Islet precursor cell (in vitro differentiated cells): ENCODE data around the gene CHAF1A.

ENCODE experiments used
- DNase-seq: peaks from one replicate; pipeline ENCODE4 v3.0.0-alpha.2; 2018

Gene CHAF1A

DNA sequence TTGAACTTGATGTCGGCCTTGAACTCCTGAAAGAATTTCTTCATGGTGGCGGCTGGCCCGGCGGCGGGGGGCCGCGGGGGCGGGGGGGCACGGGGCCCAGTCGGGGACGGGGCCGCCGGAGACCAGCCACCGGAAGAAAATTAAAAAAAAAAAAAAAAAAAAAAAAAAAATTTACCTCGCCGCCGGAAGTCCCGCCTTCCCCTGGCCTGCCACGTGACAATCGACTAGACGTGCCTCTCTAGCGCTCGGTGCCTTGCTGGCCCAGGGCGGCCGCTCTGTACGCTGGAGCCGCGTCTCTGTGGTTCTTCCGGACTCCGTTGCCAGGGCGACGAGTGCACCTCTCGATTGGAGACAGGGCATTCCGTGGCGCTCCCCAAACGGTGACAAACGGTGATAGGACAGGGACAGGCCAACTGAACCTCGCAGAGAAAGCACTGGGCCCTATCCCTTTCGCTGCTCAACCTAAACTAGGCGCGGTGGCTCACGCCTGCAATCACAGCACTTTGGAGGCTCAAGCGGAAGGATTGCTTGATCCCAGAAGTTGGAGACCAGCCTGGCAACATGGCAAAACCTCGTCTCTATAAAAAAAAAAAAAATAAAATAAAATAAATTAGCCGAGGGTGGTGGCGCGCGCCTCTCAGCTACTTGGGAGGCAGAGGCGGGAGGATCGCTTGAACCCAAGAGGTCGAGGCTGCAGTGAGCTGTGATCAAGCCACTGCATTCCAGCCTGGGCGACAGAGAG lies 55.4 kb downstream of the CHAF1A start, which contains the start of gene UBXN6:
Gene UBXN6 (minus strand): TSS at position 141 of the 742 bp plus-strand sequence. CDS start 97 bp downstream, at position 44.
- peak; percentile 98 for DNase-seq

DNA sequence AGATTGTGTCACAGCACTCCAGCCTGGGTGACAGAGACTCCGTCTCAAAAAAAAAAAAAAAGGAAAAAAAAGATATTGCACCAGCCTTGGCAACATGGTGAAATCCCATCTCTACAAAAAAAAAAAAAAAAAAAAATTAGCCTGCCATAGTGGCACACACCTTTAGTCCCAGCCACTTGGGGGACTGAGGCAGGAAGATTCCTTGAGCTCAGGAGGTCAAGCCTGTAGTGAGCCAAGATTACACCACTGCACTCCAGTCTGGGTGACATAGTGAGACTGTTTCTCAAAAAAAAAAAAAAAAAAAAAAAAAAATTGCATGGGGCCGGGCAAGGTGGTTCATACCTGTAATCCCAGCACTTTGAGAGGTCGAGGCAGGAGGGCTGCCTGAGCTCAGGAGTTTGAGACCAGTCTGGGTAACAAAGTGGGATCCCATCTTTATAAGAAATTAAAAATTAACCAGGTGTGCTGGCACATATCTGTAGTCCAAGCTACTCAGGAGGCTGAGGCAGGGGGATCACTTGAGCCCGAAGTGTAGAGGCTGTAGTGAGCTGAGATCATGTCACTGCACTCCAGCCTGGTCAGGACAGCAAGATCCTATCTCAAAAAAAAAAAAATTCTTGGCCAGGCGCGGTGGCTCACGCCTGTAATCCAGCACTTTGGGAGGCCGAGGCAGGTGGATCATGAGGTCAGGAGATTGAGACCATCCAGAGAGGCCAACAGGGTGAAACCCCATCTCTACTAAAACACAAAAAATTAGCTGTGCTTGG lies 62.6 kb downstream of the CHAF1A start:
- no peak for DNase-seq

DNA sequence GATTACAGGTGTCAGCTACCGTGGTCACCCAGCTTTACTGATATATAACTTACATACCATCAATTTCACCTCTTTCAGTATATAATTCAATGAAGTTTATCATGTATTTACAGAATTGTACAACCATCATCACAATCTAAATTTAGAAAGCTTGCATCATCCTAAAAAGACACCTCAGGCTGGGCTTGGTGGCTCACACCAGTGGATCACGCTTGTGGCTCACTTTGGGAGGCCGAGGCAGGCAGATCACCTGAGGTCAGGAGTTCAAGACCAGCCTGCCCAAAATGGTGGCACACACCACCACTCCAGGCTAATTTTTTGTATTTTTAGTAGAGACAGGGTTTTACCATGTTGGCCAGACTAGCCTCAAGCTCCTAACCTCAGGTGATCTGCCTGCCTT lies 65.4 kb downstream of the CHAF1A start:
- no peak for DNase-seq

DNA sequence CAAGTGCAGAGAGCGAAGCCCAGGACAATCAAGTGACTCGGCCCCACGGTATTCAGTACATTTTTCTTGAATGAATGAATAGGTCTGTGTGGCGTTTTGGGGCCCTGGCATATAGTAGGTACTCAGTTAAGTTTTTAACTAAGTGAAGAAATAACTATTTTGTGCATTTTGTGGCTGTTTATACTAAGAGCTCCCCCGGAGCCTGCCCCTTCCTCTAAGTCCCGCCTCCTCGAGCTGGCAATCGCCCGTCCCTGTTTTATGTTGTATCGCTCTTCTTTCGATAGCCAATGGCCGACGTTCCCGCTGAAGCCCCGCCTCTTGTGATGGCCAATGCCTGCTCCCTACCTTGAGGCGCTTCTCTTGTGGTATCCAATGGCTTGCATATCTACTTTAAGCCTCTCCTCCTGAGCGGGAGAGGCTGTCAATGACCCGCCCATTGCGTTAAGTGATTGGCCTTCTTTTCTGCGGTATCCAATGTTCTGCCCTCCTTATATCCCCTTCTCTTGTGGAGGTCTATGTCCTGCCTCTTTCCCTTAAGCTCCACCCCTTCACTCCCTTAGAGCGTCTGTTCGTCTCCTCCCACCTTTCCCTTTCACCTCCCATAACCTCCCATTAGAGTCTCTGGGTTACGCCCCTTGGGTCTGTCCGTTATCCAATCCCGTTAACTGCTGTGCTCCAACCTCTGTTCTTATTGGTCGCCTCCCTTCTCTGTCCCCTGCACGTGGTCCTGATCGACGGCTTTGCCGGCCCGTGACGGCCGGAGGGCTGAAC lies 69.1 kb downstream of the CHAF1A start:
- peak; percentile 100 for DNase-seq

DNA sequence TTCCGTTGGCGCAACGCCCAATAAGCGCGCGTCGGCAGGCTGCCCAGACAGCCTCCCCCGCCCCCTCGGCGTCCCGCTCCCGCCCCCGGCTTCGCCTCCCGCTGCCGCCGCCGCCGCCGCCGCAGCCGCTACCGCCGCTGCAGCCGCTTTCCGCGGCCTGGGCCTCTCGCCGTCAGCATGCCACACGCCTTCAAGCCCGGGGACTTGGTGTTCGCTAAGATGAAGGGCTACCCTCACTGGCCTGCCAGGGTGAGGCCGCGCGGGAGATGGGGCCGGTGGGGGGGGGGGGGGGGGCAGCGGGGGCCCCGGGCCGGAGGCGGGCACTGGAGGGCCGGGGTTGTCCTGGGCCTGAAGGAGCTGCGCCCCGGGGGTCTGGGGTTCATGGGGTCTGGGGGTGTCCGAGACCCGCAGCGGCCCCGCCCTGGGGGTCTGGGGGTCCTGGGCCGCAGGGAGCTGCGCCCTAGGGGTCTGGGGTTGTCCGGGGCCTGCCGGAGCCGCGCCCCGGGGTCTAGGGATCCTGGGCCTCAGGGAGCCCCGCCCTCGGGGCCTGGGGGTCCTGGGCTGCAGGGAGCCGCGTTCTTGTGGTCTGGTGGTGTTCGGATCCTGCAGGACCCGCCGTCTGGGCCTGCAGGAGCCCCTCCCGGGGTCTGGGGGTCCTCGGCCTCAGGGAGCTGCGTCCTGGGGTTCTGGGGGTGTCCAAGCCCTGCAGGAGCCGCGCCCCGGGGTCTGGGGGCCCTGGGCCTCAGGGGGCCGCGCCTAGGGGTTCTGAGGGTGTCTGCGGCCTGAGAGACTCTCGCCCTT lies 69.9 kb downstream of the CHAF1A start, which contains the start of gene HDGFL2:
Gene HDGFL2 (plus strand): TSS at position 124 of the 801 bp plus-strand sequence. CDS start 54 bp downstream, at position 178.
- DNase-seq = no peak

DNA sequence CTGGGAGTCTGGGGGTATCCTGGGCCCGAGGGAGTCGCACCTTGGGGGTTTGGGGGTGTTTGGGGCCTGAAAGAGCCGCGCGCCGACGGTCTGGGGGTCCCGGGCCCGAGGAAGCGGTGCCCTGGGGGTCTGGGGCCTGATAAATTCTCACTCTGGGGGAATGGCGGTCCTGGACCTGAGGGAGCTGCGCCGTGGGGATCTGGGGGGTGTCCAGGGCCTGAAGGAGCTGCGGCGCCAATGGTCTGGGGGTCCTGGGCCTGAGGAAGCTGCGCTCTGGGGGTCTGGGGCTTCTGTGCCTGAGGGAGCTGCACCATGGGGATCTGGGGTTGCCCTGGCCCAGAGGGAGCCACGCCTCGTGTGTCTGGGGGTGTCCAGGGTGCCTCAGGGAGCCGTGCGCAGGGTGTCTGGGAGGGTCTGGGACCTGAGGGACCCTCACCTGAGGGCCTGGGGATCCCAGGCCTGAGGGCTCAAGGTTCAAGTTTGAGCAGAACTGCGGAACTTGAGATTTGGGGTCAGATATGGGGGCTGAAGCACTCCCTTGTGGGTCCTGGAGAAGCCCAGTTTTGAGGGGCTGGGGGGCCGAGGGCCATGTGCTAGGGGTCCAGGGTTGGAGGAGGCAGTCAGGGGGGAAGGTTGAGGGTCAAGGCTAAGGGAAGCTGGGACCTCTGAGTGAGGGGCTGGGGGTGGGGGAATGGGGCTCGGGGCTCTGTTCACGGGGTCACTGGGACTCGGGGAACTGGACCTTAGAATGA lies 70.7 kb downstream of the CHAF1A start:
- no peak for DNase-seq

DNA sequence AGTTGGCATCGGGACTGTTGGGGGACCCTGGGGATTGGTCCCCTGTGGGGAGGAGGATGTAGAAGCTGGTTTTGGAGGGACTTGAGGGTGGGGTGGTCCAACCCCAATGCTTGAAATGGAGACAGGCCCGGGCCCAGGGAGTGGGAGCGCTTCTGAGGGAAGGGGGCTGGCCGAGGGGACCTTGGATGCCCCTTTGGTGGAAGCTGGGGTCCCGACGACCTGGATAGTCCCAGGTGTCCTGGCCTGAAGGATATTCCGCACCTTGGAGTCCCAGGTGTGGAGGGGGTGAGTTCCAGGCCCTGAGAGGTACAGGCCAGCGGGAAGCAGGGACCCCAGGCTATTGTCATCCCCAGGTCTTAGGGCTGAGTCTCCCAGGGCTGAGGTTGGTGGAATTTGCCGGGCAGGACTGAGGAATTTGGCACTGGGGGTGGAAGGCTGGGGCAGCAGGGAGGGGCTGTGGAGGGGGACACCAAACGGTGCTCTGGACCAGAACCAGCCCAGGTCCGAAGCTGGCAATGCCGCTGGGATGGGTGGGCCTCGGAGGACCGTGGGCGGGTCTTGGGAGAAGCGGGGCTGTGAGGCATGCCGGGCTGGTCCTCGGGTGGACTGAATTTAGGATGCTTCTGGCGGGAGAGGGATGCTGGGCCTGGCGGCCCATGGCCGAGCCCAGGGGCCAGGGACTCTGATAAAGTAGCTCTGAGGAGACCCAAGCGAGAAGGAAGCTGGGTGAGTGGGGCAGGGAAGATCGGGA lies 71.5 kb downstream of the CHAF1A start:
- DNase-seq = no peak

DNA sequence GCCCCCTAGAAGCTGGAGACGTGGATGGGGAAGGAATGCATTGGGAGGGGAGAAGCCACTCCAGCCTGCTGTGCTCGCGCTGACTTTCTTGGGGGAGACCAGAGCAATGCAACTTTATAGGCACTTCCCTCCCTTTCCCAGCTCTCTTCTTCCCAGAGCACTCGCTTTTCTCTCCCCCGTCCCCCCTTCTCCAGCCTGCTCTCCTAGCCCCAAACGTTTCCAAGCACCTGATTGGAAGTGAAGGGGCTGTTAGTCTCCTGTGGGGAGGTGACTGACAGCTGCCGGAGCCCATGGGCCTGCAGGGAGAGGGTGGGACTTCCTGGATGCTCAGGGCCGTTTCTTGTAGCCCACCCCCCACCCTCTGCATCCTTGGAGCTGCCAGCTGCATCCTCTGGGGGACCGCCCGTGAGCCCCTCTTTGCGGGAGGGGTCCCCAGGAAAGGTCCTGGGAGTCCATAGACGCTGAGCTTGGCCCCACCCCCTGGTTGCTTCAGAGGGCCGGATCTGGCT lies 72.1 kb downstream of the CHAF1A start:
- DNase-seq = peak; percentile 91

DNA sequence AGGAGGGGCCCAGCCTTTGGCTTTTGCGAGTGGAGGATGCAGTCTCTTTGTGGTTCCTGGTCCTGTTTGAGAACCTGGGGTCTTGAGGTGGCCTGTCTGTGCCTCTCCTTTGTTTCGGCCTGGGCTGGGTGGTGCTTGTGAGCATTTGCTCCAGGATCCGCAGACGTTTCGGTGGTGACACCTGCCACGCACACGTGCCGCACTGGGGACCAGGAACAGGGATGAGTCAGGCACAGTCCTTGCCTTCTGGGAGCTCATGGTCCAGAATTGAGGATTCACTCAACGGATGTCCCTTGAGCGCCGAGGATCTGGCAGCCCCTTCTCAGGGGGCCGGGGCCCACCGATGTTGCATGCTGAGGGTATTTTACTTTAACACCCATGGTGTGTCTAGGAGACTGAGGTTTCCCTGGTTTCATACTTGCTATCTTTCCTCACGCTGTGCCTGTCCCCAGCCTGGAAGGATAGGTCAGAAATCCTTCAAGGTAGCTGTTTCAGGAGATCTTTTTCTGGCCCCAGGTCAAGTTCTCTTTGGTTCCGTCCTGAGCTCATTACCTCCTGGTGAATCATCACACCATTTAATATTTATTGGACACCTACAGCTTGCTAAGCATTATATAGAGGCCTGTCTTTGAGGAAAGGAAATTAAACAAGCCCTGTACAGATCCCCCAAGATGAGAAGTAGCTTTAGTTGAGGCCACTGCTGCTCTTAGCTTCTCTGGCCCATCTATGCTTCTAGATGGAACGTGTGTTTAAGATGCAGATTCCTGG lies 74.8 kb downstream of the CHAF1A start:
- DNase-seq = no peak

DNA sequence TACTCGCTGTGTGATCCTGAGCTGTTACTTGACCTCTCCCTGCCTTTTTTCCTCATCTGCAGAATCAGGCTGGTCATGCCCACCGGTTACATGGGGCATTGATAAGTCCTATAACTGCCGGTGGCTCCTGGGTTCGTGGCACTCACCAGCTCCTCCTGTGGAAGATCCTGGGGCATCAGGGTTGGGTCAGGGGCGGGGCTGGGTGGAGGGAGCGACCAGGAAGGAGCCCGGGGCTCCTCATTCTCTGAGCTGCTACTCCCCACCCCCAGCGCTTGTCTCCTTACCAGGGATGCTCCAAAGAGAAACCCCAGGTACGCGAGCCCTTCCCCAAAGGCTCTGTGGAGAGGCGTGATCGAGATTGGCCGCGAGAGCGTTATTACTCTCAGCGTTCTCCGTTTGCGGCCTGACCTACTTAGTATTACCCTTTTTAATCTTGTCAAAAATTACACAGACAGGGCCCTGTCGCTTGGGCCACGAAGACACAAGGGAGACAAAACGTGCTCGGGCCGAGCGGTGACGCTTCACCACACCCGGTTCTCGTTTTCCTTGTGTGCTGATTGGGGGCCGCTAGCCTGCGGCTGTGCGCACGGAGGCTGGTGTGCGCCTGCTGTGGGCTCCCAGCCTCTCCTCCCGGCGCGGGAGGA lies 80.4 kb downstream of the CHAF1A start:
- no peak for DNase-seq

DNA sequence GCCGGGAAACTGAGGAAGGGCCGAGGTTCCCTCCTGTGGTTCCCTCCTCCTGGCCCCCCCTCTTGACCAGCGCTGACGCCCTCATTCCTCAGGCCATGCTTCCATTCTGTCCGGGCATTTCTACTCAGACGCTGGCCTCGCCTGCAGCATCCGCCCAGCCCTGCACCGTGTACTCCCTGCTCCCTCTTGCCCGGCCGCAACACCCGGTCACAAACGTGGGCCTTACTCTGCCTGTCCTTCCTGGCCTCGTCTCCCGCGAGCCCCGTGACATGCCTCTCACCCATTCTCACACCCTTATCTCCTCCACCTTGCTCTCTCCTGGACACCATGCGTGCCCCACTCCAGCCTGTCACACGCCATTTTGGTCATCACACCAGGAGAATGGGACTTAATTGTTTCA lies 80.9 kb downstream of the CHAF1A start:
- DNase-seq = no peak

DNA sequence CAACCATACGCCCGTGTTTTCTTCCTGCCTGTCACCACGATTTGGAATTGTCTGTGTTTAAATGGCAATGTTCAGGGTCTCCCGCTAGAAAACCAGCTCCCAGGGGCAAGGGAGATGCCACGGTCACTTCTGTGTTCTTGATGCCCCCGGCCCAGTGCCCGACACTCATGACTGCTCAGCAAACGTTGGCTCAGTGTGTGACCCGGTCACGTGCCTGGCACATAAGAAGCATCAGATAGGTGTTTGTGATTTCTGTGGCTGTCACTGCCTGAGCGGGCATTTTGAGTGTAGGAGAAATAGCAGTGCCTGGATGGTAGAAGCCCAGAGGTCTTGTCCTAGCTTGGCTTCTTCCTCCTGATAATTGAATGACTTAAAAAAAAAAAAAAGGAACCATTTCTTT lies 85.1 kb downstream of the CHAF1A start:
- no peak for DNase-seq

DNA sequence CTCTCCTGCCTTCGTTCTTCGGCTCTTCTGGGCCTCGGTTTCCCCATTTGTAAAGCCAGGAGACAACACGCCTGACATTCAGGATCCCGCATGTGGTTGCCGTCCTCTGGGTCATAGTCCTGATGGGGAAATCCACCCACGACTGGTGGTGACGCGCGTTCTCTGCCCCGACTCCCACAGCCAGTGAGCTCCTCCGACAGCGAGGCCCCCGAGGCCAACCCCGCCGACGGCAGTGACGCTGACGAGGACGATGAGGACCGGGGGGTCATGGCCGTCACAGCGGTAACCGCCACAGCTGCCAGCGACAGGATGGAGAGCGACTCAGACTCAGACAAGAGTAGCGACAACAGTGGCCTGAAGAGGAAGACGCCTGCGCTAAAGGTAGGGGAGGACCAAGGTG lies 86.1 kb downstream of the CHAF1A start:
- DNase-seq = no peak

DNA sequence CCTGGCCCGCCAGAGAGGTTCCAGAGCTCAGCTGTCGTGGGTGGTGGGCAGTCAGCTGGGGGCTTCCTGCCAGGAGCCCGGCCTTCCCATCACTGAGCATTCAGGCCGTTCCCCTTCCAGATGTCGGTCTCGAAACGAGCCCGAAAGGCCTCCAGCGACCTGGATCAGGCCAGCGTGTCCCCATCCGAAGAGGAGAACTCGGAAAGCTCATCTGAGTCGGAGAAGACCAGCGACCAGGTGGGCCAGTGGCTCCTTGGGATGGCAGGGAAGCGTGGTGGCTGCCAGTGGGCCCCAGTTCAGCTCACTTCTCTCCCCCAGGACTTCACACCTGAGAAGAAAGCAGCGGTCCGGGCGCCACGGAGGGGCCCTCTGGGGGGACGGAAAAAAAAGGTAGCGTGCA lies 89.0 kb downstream of the CHAF1A start:
- DNase-seq = no peak

DNA sequence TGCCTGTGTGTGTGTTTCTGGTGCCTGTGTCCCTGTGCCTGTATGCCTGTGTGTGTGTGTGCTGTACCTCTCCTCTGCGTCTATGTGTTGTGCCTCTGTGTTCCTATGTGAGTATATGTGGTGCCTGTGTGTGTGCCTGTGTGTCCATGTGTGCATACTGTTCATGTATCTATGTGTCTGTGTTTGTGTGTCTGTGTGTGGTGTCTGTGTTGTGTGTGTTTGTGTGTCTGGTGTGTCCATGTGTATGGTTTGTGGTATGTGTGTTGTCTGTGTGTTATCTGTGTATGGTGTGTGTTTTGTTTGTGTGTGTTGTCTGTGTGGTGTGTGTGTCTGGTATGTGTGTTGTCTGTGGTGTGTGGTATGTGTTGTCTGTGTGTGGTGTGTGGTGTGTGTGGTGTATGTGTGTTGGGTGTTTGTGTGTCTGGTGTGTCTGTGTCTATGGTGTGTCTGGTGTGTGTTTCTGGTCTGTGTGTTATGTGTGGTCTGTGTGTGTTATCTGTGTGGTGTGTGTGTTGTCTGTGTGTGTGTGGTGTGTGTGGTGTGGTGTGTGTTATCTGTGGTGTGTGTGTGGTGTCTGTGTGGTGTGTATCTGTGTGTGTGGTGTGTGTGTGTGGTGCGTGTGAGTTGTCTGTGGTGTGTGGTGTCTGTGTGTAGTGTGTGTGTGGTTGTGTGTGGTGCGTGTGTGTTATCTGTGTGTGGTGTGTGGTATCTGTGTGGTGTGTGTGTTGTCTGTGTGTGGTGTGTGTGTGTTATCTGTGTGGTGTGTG lies 90.1 kb downstream of the CHAF1A start:
- DNase-seq = no peak
